GM10266 (cell line): ENCODE data around the gene FCN1.

Experiments
- DNase-seq: peaks from one replicate; pipeline ENCODE4 v3.0.0; 2012; ENCODE audit errors: extremely low spot score
- TF ChIP-seq, protein P1 (sequence below): IDR thresholded peaks from 2 replicates; pipeline ENCODE4 v1.5.1; 2012; ENCODE audit warnings: mild to moderate bottlenecking, low read depth; ENCODE audit not compliant: control insufficient read depth, insufficient read depth; ENCODE audit errors: missing control alignments

Gene FCN1

DNA sequence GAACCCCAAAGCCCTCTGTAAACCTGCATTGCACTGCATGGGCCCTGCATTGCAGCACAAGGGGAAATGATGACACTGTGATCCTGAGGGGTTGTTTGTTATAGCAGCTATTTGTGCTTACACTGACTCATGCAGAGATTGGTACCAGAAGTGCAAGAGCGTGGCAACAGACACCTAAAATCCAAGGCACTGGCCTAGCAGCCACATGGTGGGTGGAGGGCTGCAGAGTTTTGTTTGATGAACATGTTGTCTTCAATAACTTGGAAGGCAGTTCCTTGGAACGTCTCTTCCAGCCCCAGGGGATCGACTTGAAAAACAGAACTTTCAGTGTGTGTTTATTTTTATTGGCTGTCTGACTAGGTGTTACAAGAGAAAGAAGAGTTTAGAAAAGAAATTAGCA, 22.6 kb downstream of the FCN1 start:
- TF ChIP-seq, protein P1, sequence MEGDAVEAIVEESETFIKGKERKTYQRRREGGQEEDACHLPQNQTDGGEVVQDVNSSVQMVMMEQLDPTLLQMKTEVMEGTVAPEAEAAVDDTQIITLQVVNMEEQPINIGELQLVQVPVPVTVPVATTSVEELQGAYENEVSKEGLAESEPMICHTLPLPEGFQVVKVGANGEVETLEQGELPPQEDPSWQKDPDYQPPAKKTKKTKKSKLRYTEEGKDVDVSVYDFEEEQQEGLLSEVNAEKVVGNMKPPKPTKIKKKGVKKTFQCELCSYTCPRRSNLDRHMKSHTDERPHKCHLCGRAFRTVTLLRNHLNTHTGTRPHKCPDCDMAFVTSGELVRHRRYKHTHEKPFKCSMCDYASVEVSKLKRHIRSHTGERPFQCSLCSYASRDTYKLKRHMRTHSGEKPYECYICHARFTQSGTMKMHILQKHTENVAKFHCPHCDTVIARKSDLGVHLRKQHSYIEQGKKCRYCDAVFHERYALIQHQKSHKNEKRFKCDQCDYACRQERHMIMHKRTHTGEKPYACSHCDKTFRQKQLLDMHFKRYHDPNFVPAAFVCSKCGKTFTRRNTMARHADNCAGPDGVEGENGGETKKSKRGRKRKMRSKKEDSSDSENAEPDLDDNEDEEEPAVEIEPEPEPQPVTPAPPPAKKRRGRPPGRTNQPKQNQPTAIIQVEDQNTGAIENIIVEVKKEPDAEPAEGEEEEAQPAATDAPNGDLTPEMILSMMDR, result no peak
- DNase-seq, result no peak

DNA sequence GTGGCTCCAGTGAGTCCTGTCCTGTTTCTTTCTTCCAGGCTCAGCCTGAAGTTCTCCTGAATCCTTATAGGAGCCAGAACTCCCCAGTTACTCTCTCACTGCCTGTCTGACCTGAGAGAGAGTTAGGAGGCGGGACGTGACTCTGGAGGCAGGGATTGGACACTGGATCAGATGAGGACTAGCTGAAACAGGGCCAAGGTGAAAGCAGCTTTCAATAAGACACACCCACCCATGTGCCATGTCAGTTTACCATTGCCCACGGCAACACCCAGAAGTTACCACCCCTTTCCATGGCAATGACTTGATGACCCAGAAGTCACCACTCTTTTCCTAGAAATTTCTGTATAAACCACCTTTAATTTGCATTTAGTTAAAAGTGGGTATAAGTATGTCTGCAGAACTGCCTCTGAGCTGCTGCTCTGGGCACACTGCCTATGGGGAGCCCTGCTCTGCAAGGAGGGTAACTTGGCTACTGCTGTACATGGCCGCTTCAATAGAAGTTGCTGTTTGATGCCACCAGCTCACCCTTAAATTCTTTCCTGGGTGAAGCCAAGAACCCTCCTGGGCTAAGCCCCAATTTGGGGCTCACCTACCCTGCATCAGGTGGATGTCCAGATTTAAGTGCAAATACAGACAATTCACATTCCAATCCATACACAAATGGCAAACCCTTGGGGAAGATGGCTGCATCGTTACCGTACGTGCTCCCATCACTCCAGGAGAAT, 23.4 kb downstream of the FCN1 start:
- TF ChIP-seq, protein P1, result no peak
- DNase-seq, result no peak

DNA sequence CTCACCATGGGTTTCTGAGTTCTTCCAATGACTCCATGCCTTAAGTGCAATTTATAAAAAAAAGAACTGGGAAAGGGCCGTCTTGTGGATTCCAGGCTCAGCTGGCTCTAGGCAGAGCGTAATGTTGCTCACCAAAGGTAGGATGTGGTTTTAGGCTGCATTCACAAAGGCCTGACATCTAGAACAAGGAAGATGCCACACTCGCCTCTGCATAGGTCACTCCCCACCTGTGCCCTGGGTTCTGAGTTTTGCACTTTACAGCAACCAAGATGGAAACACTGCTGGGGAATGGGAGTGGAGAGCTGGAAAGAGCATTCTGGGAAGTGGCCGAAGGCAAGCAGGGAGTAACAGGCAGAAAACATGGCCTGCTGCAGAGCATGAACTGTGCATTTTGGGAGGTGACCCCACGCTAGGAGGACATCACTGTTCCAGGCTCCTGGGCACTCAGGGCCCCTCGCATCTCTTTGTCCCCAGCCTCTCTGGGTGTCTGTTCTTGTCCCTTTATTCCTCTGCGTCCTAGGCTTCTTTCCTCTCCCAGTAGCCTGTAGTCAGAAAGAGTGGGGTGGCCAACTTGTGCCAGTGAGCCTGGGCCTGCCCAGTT, 24.8 kb downstream of the FCN1 start:
- TF ChIP-seq, protein P1, result no peak
- DNase-seq, result no peak

DNA sequence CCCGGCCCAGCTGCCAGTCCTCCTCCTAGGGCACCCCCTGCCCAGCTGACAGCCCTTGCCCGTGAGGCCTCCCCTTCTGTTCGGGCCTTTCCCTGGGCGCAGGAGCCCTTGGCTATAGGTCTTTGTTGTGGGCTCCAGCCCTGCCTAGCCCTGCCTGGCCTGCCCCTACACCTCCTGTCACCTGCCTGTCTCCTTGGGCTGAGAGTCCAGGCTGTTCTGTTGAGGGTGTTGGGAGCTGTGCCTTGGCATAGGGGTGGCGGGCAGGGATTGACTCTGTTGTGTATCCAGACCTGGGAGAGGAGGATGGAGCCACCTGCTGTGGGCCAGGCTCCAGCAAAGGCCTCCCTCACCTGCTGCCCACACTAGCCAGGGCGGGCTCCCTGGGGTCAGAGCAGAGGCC, 25.5 kb downstream of the FCN1 start:
- DNase-seq, result no peak
- TF ChIP-seq, protein P1, result no peak

DNA sequence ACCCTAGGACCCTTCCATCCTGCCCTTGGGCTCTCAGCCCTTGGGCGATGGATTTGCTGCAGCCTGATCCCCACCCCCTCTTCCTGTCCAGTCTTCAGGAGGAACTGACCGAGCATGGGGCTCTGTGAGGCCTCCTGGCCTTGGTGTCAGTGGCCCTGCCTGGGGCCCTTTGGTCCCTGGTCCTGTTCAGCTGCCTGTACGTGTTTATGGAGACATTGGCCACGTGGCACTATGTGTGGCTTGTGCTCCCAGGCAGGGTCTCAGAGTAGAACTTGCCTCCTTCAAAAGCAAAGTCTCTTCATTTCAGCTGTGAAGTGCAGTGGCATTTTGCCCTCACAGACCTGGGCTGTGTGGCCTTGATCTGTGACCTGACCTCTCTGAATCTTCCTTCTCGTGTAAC, 26.0 kb downstream of the FCN1 start:
- DNase-seq, result no peak
- TF ChIP-seq, protein P1, result no peak

DNA sequence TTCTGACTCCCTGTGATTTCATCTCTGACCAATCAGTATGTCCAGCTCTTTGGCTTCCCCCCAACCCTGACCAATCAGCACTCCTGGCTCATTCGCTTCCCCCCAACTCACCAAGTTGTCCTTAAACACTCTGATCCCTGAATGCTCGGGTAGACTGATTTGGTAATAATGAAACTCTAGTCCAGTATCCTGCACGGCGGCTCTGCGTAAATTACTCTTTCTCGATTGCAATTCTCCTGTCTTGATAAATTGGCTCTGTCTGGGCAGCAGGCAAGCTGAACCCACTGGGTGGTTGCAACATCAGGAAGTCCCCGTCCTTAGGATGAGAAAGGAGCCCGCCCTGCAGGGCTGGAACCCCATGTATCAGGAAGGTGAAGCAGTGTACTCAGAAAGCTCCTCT, 26.7 kb downstream of the FCN1 start:
- TF ChIP-seq, protein P1, result no peak
- no peak for DNase-seq

DNA sequence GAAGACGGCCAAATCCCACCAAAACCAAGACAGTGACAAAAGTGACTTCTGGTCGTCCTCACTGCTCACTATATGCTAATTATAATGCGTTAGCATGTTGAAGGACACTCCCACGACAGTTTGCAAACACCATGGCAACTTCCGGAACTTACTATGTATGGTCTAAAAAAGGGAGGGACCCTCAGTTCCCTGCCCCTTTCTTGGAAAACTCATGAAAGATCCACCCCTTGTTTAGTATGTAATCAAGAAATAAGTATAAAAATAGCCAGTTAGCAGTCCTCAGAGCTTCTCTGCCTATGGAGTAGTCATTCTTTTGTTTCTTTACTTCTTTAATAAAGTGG, 27.6 kb downstream of the FCN1 start:
- DNase-seq, result no peak
- TF ChIP-seq, protein P1, result no peak
